Middle frontal gyrus (tissue), 1 donor: ENCODE data around the gene CFAP46.
"Not testable (repeated sequence)": the region's sequence is repeated elsewhere in the genome, so short reads cannot be mapped to it uniquely, and the experiment has no call there.

Experiments
- DNase-seq: peaks from one replicate; pipeline ENCODE4 v3.0.0-alpha.2; 2015; ENCODE audit warnings: low spot score; ENCODE audit errors: extremely low spot score

CFAP46 gene

DNA sequence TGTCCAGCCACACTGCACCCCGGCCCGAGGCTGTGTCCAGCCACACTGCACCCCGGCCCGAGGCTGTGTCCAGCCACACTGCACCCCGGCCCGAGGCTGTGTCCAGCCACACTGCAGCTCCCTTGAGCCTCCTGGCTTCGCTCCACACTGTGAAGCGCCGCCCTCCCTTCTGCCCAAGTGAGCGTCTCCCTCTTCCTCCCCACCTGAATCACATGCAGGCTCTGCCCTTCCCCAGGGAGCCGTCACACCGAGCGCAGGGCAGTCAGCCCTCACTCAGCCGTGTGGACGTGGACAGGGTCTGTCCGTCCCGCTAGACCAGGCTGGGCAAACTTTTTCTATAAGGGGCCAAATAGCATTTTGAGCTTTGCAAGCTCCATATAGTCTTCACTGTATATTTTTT is 27.6 kb downstream of the CFAP46 start:
- no peak for DNase-seq

DNA sequence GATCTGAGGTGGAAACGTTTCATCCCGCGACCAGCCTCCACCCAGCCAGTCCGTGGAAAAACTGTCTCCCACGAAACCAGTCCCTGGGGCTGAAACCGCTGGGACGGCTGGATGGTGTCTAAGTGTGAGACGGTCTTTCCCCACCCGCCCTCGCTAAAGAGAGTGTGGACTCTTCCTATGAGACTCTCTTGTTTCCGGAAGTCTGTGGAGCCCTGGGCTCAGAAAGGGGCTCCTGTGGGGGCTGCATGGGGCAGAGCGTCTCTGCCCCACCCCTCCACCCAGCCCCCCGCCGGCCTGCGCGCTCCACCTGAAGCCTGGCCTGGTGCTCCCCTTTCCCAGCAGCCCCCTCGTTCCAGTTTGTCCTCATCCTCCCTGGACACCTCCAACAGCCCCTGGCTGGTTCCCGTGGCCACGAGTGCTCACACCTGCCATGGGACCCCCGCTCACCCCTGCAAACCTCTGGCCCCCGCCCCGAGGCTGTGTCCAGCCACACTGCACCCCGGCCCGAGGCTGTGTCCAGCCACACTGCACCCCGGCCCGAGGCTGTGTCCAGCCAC is 28.7 kb downstream of the CFAP46 start:
- DNase-seq = no peak

DNA sequence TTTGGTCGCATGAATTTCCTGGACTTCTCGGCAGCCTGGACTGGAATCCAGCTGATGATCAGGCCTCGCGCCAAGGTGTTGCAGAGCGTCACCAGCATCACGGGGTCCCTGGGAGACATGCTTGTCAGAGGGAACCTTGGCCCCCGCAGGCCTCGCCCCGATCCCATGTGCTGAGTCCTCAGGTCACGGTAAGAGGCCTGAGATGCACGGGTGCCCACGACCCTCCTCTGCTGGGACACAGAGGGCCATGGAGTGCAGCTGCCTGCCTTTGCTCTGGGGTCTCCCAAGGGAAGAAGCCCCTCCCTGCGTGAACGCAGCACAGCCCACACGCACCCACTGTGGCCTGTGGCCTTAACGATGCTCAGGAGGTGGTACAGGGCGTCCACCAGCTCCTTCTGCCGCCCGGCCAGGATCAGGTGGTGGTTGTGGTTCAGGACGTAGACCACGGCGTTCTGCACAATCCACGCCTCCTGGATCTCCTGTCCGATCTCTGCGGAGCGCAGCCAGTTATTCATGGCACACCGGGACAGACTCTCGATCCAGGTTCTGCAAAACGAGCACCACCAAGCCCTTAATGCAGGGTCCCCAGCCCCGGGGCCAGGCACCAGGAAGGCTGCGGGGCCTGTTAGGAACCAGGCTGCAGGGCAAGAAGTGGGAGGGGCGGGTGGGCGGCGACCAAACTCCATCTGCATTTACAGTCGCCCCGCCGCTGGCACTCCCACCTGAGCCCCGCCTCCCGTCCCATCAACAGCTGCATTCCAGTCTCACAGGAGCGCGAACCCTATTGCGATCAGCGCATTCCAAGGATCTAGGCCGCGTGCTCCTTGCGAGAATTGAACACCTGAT is 29.4 kb downstream of the CFAP46 start:
- DNase-seq = no peak

DNA sequence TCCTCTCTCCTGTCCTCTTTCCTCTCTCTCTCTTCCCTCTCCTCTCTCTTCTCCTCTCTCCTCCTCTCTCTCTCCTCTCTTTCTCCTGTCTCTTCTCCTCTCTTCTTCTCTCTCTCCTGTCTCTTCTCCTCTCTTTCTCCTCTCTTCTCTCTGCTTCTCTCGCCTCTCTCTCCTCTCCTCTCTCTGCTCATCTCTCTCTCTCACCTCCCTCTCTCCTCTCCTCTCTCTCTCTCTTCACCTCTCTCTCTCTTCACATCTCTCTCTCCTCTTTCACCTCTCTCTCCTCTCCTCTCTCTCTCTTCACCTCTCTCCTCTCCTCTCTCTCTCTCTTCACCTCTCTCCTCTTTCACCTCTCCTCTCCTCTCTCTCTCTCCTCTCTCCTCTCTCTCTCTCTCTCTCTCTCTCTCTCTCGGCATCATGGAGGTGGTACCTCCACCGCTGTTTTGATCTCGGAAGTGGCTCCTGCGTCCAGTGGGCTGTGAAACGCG is 30.1 kb downstream of the CFAP46 start:
- DNase-seq = no peak

DNA sequence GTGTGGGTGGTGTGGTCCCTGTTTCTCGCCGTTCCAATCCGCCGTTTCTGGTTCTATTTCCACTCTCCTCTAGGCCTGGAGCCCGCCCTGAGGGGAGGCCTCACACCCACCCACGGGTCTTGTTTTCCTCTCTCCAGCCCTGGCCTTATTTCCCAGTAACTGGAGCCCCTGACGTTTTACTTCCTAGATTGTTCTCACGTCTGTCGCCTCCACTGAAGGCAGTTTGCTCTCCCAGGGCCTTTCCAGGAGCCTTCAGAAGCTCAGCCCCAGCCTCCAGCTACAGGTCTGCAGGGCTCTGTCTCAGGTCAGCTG is 30.6 kb downstream of the CFAP46 start:
- DNase-seq = peak; percentile 17

DNA sequence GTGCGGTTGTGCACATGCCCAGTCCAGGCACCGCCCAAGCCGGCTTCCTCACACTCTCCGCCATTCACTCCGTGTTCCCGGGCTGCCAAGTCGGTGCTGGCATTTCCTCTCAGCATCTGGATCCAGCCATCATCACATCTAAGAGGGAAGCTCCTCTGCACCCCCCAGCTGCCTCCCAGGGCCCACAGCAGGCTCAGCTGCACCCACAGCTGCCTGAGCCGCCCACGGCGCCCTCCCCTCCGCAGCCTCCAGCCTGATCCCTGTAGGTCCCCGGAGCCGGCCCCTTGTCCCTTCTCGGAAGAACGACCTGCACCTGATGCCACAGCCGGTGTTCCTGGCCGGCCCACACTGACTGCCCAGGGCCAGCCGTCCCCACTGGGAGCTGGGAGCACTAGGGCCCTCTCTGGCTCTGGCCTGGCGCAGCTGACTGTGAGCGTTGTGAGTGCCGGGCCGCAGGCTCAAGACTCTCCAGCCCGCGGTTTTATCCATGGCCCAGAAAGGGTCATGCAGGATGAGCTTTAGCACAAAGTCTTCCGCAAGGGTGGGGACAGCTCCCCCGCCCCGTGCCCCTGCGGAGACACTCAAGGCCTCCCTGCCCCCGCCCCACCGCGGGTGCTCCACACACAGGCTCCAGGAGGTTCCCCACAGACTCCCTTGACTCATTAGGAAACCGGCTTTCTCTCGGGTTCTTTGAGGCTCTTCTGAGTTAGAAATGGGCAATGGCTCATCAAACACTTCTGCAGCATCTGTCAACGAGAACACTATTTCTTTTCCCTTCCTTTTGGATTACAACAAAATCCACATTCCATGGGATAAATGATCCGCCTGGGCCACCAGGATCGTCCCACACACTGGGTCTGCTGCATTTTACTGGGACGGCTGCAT is 31.2 kb downstream of the CFAP46 start:
- no peak for DNase-seq

DNA sequence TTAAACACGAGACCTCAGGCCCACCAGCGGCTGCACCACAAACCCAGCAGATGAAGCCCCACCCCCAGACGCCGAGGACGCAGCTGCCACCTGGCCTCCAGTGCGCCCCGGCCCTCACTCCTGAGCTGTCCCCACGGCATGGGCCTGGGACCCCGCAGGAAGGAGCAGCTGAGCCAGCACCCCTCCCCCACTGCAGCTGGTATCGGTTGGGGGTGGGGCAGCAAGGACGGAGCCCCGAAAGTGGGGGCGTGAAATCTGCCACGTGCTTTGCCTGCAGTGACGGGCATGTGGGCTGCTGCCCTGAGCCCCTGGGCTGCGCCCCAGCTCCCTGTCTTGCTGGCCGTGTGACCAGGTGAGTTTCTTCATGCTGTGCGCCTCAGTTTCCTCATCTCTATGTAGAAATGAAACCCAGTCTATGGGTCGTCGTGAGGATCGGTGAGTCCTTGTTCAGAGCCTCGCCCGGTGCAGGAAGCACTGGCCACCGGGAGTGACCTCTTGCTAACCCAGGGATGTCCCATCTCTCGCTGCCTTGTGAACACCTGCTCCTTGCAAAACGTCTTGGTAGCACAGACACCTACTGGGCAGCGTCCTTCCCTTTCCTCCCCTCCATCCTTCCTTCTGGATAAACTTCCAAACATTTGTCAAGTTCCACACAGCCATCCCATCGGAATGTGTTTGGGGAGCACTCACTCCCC is 32.0 kb downstream of the CFAP46 start:
- no peak for DNase-seq

DNA sequence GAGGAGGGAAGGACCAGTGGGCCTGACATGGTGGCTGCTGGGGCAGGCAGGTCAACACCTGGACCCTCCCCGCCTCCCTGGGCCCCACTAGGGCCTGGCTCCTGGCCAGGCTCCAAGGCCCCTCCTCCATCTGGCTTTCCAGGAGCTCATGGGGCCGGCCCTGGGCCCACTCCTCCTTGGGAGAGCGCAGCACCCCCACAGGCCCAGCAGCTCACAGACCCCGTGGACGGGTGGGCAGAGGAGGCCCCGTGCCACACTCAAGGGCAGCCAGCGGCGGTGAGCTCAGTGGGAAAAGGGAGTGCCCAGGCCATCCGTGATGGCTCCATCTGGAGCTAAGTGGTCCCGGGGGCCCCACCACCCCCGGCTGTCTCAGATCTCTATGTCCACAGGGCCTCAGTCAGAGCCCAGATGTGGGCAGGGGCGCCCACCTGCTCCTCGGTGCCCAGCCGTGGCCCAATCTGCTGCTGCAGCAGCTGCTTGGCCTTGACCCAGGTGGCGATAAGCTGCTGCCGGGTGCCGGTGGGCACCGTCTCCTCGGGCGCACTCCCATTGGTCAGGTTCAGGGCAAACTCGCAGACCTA is 32.8 kb downstream of the CFAP46 start:
- no peak for DNase-seq

DNA sequence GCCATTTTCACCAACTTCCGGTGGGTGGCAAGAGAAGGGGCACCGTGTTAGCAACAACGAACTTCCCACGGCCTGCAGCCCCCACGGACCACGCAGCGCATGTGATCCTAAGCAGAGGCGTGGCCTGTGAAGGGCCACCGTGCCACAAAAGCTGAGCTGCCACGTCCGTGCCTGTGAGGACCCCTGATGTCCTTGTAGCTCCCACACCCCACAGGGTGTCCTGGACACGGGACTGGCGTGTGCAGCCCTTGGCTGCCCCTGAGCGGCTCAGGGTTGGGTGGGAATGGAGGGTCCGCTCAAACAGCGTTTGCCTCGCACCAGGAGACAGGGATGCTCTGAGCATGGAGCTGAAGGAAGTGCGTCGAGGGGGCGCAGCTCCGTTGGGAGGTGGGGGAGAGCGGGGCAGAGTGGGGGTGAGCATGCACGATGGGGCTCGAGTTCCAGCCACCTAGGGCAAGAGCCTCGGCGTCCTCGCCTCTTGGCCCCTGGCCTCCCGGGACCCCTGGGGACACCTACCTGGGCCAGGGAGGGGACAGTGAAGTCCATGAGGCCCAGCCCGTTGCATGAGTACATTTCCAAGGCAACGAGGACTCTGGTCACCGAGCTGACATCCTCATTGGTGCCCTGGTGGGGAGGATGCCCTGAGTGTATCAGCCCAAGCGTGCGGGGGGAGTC is 33.6 kb downstream of the CFAP46 start:
- no peak for DNase-seq

DNA sequence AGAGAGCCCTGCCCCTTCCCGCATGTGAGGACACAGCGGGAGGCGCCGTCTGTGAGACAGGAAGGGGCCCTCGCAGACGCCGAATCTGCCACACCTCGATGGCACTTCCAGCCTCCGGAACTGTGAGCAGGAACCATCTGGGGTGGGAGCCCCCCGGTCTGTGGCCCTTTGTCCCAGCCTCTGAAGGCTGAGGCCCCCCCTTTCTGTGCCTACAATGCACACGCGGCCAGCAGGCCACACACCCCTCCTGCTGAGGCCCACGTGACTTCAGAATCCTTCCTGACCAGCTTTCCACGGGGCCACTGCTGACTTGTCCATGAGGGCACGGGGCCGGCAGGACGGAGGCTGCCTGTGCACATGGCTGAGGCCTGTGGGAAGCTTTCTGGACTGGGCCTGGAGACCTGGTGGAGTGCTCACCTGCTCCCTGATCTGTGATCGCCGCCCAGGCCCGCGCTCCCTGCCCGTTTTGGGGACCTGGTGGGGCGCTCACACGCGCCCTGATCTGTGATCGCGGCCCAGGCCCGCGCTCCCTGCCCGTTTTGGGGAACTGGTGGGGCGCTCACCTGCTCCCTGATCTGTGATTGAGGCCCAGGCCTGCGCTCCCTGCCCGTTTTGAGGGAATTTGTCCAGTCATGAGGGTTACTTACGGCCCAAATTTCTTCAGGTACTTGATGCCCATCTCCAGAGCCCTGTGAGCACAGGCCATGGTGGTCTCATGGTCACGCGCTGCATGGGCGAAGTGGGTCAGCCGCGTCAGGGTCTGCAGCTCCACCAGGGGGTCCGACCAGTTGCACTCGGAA is 34.3 kb downstream of the CFAP46 start:
- no peak for DNase-seq

DNA sequence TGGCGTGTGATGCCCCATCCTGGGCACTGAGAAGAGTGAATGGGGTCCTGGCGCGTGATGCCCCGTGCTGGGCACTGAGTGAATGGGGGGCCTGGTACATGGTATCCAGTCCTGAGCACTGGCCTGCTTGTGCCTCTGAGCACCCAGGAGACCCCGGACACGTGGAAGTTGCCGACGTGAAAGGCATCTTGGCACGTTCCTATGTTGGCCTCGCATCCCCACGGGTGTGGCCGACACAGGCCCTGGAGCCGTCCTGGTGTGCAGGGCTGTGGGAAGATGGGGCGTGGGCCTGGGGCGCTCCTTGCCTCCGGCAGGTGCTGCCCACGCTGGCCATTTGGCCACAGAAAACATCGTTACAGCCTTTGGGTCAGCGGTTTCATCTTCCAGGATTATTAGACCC is 35.5 kb downstream of the CFAP46 start:
- DNase-seq = no peak

DNA sequence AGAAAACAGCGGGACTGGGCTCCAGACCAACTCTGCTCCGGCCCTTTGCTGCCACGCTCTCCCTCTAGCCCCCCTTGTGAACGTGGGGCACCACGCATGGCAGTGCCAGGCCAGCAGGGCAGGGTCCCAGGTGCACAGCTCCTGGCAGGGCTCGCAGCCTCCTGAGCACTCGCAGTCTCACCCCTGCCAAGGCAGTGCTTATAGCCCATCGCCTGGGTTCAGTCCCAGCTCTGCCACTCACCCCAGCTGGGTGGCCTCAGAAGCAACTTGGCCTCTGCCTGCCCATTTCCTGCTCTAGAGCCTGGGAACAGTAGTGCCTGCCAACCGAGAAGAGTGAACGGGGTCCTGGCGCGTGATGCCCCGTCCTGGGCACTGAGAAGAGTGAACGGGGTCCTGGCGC is 36.3 kb downstream of the CFAP46 start:
- no peak for DNase-seq

DNA sequence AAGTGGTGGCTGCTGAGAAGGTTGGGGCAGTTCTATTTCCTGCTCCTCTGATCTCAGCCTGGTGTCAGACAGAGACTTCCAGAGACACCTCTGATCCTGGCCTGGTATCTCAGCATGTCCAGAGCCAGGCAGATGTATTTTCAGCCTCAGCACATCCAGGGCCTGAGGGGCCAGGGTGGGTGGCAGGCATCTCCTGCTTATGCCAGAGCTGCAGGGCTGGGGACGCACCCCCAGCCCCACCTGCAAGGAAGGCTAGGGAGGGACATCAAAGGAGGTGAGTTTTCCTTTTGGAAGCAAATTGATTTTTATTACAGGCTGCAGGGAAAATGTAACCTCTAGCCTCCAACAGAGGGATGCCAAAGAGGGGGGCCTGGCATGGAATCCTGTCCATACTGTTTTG is 36.7 kb downstream of the CFAP46 start:
- no peak for DNase-seq

DNA sequence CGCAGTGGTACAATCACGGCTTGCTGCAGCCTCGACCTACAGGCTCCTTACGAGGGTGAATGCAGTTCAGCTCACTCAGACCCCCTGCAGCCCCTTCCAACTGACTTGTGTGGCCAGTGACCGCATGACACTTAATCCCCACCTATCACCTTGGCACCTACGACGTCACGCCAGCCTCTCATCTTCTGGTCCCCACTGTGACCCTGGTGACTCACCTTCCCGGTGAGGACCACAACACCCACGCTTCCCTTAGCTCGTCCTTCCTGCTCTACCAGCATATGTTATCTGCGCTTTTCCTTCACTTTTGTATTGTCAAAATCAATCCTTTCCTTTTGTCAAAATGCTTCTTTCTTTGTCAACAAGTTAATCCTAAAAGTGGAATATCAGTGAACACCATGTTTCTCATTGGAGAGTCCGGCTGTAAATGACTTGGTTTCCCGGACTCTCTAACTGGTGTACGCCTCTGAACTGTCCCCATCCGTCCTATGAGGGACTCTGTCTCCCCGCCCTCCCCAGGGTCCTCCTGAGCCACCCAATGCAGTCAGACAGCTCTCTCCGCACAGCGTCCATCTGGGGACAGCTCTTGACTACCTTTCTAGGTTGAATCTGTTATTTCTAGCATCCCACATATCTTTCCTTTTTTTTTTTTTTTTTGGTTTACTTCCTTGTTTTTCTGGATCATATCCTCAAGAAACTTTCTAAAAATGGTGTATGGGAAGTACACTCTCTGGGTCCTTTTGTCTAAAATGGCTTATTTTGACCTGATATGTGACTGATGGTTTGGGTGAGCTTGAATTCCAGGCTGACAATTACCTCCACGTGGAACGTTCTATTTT is 37.3 kb downstream of the CFAP46 start:
- DNase-seq = no peak

DNA sequence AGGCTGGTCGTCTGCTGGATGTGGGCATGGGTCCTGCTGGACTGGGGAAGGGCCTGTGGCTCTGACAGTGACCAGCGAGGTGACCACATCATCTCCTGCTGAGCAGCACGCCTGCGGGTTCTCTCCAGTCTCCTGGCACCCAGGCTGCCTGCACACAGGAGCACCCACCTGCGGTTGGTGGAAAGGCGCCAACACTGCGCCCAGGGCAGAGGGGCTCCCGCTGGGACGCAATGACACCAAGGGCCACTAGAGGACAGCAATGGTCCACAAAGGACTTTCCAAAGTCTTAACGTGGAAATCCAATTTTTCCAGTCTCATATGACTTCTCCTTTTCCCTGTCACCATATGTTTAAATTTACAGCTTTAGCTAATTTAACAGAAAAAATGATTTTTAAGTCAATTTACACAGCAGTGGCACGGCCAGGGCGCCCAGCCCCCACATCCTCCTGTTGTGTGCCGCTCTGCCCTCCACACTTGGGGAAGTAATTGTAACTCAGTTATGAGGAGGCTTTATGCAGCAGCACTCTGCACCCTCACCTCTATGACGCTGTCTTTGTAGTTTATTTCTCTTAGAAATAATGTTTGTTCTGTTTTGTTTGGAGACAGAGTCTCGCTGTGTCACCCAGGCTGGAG is 38.1 kb downstream of the CFAP46 start:
- DNase-seq = no peak

DNA sequence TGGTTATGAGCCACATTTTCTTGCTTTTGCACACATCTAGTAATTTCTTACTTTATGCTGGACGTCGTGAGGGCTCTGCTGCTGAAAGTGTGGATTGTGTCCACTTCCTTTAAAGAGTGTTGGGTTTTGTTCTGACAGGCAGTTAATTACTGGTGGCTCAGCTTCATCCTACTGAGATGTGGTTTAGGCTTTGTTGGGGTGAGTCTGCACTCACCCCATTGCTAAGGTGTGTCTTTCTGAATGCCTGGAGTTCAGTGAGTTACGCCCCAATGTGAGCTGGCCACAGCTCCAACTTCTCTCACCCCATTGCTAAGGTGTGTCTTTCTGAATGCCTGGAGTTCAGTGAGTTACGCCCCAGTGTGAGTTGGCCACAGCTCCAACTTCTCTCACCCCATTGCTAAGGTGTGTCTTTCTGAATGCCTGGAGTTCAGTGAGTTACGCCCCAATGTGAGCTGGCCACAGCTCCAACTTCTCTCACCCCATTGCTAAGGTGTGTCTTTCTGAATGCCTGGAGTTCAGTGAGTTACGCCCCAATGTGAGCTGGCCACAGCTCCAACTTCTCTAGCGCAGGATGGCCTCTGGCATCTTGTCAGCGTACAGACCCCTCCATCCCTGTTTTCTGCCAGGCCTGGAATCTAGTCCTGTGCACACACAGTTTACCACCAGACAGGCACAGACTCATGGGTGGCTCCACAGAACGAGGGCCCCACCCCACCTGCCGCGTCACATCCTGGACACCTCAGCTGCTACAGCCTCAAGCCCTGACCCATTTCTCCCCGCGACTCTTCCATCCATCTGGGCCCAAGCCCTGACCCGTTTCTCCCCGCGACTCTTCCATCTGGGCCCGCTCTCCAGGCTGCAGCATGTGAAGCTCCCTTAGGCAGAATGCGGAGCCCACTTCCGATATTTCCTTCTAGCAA is 39.5 kb downstream of the CFAP46 start:
- not testable (repeated sequence) for DNase-seq

DNA sequence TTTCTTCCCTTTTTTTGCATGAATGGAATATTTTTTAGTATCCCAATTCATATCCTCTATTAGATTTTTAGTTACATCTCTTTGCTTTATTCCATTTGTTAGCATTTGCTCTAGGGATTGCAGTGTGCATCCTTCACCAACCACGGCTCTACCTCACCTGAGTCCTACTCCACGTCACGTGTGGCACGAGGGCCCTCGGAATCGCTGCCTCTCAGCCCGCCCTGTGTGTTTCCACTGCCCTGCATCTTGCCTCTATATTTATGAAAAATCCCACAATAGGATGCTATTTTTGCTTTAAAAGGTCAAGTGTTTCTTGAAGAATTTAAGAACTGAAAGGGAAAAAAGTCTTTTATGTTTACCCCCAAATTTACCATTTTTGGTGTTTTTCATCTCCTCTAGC is 41.0 kb downstream of the CFAP46 start:
- no peak for DNase-seq
